GM13977 (cell line): ENCODE data around the gene ICAM2.
A peak's percentile ranks its signal among the peaks of the same experiment; 100 is the strongest.

ENCODE experiments used
- DNase-seq: peaks from one replicate; pipeline ENCODE4 v3.0.0; 2012; ENCODE audit warnings: low spot score
- CTCF ChIP-seq: IDR thresholded peaks from 2 replicates; pipeline ENCODE4 v1.5.1; 2012; ENCODE audit warnings: mild to moderate bottlenecking, control low read depth; ENCODE audit not compliant: insufficient read depth; ENCODE audit errors: extremely low read depth, missing control alignments
- in situ Hi-C: fragments of 300-500 bp; cut with MboI; formaldehyde crosslinking; loops from one replicate; pipeline ENCODE4 v1.12.0; 2022; ENCODE audit warnings: low sequenced_read_pairs, low pct_unique_long_range_greater_than_20kb, mixed read lengths, inconsistent platforms; ENCODE audit not compliant: unreplicated experiment

Gene ICAM2

DNA sequence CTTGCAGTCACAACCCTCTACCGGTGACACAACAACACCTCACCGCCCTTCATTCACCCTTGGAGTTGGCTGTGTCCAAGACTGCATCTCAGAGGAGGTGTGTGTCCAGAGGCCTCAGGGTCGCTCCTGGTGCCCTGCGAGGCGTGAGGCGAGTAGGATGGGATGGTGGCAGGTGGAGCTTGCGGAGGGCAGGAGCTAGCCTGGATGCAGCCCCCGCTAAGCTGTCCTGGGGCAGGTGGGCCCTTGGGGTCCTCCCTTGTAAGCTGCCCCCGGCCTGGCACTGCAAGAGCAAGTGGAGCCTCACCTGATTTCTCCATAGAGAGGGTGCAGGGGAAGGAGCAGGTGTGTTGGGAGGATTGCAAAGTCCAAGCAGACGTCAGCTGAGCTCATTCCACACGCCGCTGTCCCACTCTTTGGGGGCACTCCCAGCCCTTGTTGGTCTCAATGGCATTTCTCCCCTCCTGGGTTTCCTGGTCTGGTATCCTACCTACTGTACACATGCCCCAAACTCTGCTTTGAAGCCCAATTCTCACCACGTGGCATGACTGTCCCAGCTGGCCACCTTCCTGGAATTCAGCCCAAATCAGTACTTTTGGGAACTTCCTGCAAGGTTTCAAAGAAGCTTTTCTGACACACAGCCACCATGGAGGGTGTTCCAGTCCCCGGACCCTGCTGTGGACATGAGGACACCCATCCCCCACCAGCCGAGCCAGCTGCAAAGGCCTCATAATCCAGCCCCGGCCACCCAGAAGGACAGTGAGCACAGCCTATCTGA is 18.1 kb upstream of the ICAM2 start:
- TF ChIP-seq CTCF = no peak
- DNase-seq = no peak
- in situ Hi-C loops = no loop called here

GRCh38 chr17:64037802-64038201 is 17.4 kb upstream of the ICAM2 start:
- no peak for TF ChIP-seq CTCF
- in situ Hi-C loops = no loop called here
- no peak for DNase-seq

- DNase-seq = no peak
- in situ Hi-C loops = no loop called here
- TF ChIP-seq CTCF = no peak
Measured at GRCh38 chr17:64037180-64037579, 16.7 kb upstream of the ICAM2 start.

GRCh38 chr17:64036198-64036922 is 15.9 kb upstream of the ICAM2 start:
- DNase-seq = no peak
- in situ Hi-C loops = no loop called here
- TF ChIP-seq CTCF = peak; percentile 9

DNA sequence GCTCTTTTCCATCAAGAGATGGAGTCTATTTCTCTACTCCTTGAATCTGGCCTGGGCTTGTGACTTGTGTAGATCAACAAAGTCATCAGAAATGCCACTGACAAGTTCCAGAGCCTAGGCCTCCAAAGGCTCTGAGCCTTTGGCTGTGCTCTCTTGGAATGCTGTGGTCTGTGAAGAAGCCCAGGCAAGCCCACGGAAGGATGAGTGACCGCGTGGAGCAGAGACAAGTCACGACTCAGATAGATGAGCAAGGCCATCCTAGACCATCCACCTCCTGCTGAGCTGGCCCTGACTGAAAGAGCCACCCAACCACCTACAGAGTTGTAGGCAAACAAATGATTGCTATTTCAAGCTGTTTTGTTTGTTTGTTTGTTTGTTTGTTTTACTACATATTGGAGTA is 11.6 kb upstream of the ICAM2 start:
- no peak for DNase-seq
- no peak for TF ChIP-seq CTCF
- in situ Hi-C loops = no loop called here

- in situ Hi-C loops = loop anchor here (10.0 kb wide), 1 partner anchor 256 kb away; no protein-coding TSS in a partner anchor
- peak; percentile 65 for DNase-seq
- TF ChIP-seq CTCF = peak; percentile 67
Measured at GRCh38 chr17:64028874-64029464, 8.5 kb upstream of the ICAM2 start.
